Astrocyte of the spinal cord (primary cell): ENCODE data around the gene HSPA12A.

Experiments
- DNase-seq: peaks from one replicate; pipeline ENCODE4 v3.0.0; 2011; ENCODE audit warnings: low read depth, low spot score
- H3K4me3 ChIP-seq: 2 replicates; pipeline ENCODE4 v1.5.1; 2011; ENCODE audit warnings: low read depth, mild to moderate bottlenecking, low read length, moderate library complexity
- in situ Hi-C: cut with HindIII; loops from 2 replicates; pipeline ENCODE4 v1.10.0; 2017; ENCODE audit warnings: low sequenced_read_pairs
- TF ChIP-seq, protein P1 (sequence below): IDR thresholded peaks from 2 replicates; pipeline ENCODE4 v1.5.1; 2012; ENCODE audit warnings: low read depth, mild to moderate bottlenecking, low read length, inconsistent platforms

HSPA12A gene

DNA sequence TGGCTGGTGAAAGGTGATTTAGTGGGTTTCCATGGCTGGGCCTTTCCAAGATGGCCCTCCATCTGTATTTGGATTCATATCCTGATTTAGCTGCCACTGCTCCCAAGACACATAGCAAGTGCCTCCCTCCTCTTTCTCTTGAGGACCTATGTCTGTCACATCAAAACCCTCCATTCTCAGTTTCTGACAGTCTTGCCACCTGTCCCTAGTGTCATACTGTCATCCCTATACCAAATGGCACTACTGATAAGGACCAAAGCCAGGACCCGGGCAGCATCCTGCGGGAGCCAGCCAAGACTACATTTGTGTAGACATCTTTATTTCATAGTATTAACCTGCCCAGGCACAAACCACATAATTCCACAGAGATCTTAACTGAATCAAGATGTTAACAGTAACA lies 86.8 kb downstream of the HSPA12A start:
- no peak for DNase-seq
- TF ChIP-seq, protein P1, sequence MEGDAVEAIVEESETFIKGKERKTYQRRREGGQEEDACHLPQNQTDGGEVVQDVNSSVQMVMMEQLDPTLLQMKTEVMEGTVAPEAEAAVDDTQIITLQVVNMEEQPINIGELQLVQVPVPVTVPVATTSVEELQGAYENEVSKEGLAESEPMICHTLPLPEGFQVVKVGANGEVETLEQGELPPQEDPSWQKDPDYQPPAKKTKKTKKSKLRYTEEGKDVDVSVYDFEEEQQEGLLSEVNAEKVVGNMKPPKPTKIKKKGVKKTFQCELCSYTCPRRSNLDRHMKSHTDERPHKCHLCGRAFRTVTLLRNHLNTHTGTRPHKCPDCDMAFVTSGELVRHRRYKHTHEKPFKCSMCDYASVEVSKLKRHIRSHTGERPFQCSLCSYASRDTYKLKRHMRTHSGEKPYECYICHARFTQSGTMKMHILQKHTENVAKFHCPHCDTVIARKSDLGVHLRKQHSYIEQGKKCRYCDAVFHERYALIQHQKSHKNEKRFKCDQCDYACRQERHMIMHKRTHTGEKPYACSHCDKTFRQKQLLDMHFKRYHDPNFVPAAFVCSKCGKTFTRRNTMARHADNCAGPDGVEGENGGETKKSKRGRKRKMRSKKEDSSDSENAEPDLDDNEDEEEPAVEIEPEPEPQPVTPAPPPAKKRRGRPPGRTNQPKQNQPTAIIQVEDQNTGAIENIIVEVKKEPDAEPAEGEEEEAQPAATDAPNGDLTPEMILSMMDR: no peak
- H3K4me3 ChIP-seq: no peak overlapping the region
- in situ Hi-C loops: no loop called here

DNA sequence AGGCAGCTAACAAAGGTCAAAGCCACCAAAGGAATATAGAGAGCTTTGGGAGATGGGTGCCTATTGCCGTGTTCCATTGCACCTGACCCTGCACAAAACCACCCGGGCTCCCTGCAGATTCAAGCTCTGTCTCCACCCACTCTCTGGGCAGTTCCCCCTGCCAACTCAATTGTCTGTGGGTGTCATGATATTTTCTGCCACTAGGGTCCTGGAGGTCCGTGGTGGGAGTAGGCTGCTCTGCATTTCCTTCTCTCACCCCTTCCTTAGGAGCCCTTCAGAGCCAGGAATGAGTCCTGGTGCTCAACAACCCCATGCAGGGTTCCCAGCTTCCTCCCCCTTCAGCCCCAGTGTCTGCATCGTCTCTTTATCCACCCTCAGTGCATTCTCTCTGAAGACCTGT lies 87.5 kb downstream of the HSPA12A start:
- H3K4me3 ChIP-seq: no peak overlapping the region
- DNase-seq: no peak
- TF ChIP-seq, protein P1: peak; percentile 10
- in situ Hi-C loops: no loop called here

DNA sequence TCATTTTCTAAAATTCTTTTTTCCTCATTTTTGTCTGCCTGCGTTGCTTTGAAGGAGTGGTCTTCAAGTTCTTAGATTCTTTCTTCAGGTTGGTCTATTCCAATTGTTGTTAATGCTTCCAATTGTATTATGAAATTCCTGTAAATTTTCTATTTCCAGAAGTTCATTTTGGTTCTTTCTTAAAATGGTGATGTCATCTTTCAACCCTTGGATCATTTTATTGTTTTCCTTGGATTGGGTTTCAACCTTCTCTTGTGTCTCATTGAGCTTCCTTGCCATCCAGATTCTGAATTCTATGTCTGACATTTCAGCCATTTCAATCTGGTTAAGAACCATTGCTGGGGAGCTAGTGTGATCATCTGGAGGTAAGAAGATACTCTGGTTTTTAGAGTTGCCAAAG lies 88.5 kb downstream of the HSPA12A start:
- H3K4me3 ChIP-seq: no peak overlapping the region
- TF ChIP-seq, protein P1: no peak
- in situ Hi-C loops: no loop called here
- no peak for DNase-seq

DNA sequence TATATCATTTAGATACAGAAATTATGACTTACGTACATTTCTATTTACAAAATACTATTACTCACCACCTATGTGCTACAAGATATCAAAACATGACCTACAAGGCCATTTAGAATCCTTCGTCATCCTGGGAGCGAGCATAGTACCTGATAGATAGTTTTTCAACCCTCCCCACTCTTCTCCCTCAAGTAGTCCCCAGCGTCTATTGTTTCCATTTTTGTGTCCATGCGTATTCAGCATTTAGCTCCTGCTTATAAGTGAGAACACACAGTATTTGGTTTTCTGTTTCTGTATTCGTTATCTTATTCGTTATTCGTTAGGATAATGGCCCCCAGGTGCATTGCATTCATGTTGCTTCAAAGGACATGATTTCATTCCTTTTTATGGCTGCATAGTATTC lies 93.5 kb downstream of the HSPA12A start:
- no peak overlapping the region for H3K4me3 ChIP-seq
- no peak for DNase-seq
- in situ Hi-C loops: no loop called here
- TF ChIP-seq, protein P1: no peak

DNA sequence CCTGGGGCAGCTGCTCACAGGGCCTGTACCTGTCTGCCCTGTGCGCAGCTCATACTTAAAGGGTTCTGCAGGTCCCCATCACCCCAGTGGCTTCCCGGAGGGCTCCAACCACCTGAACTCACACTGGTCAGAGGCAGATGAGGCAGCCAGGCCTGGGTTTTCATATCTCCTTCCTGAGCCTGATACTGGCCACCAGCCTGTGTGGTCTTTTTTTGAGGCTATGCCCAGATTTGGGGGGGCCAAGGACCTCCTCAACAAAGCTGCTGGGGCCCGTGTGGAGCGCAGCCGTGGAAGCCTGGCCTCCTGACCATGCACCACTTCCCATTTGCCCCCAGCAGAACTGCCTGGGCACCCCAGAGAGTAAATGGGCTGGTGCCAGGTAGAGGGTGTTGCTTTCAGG lies 95.9 kb downstream of the HSPA12A start:
- in situ Hi-C loops: no loop called here
- no peak overlapping the region for H3K4me3 ChIP-seq
- no peak for DNase-seq
- TF ChIP-seq, protein P1: no peak

DNA sequence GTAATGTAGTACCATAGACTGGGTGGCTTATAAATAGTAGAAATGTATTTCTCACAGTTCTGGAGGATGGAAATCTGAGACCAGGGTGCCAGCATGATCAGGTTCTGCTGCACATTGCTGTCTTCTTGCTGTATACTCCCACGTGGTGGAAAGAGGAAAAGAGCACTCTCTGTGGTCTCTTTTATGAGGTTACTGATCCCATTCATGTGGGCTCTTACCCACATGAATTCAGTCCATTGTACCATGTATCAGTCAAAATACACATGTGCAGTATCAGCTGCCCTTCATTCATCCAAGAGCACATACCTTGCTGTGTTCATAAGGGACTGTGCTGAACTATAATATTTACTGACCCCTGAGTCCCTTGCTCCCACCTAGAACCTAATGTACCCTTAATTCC lies 104.5 kb downstream of the HSPA12A start:
- DNase-seq: no peak
- in situ Hi-C loops: no loop called here
- TF ChIP-seq, protein P1: no peak
- H3K4me3 ChIP-seq: no peak overlapping the region

DNA sequence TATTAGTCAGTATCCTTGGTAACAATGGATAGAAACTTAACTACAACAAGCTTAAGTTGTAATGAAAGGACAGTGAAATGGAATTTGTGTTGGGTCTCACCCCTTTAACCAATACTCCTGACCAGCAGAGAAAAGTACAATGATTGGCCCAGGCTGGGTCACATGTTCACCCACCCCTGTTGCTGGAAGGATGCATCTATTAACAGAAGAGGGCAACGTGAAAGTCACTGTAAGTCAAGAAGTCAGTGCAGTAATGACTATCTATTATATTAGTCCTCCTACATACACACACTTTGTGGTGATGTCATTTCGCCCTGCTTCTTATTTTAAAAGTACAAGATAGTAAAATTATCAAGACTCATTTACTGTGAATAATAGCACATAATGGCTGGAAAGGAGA lies 105.4 kb downstream of the HSPA12A start:
- H3K4me3 ChIP-seq: no peak overlapping the region
- DNase-seq: no peak
- in situ Hi-C loops: no loop called here
- TF ChIP-seq, protein P1: no peak
